ENCODE results near the gene CEBPA. TPM values are rescaled to one million over a fixed set of nuclear protein-coding genes. Genes with fewer than 3 reads are reported as not detected.

The CEBPA gene
- total RNA-seq, 4 donors from 2014 or later: 27.1 to 33.5 (median 31.5) TPM

DNA sequence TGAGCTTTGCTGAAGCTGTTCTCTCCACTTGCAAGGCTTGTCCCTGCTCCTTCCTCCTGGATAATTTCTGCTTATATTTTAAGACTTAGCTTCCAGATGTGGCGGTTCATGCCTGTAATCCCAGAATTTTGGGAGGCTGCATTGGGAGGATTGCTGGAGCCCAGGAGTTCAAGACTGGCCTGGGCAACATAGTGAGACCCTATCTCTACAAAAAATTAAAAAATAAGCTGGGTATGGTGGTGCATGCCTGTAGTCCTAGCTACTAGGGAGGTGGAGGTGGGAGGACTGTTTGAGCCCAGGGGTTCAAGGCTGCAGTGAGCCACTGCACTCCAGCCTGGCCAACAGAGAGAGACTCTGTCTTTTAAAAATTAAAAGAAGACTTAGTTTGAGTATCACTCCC, 31.6 kb downstream of the CEBPA start:
- Histone ChIP-seq H3K36me3 (no peaks in the 10 kb centered on the region), H3K4me3 (no peak overlapping the region), H3K27ac (no peak overlapping the region), H3K9me3 (no peaks in the 10 kb centered on the region), H3K27me3 (no peaks in the 10 kb centered on the region), H3K4me1 (peaks cover 20 to 42% (median 22%) of the 10 kb centered on the region in 3 donors)
- DNase-seq: no peak
- WGBS, 2 donors: 100% methylated on average over 1 of the region's 1 CpG; no CpG with 5 or more reads in 1 of the 2 donors
- intact Hi-C loops (cut with DNase I): no loop called here
- TF ChIP-seq, protein P1, sequence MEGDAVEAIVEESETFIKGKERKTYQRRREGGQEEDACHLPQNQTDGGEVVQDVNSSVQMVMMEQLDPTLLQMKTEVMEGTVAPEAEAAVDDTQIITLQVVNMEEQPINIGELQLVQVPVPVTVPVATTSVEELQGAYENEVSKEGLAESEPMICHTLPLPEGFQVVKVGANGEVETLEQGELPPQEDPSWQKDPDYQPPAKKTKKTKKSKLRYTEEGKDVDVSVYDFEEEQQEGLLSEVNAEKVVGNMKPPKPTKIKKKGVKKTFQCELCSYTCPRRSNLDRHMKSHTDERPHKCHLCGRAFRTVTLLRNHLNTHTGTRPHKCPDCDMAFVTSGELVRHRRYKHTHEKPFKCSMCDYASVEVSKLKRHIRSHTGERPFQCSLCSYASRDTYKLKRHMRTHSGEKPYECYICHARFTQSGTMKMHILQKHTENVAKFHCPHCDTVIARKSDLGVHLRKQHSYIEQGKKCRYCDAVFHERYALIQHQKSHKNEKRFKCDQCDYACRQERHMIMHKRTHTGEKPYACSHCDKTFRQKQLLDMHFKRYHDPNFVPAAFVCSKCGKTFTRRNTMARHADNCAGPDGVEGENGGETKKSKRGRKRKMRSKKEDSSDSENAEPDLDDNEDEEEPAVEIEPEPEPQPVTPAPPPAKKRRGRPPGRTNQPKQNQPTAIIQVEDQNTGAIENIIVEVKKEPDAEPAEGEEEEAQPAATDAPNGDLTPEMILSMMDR (IDR thresholded peaks at IDR 0.05): no peak
- no peak for TF ChIP-seq POLR2A (IDR thresholded peaks at IDR 0.05)

DNA sequence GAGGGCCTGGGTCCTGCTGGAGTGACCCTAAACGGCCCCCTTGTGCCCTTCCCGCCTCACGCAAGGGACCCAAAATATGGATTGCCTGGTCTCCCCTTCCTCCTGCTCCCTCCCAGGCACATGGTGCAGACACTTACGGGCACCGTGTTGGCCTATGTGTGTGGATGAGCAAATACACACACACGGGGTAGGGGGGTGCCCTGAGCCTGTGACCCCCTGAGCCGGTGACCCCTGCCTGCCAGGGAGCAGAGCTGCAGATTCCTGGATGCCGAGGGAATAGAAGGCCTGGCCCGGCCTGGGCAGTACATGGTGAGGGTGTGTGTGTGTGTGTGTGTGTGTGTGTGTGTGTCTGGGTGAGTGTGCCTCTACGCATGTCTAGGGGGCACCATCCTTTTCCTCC, 33.3 kb downstream of the CEBPA start:
- no peaks in the 10 kb centered on the region for H3K36me3 ChIP-seq
- H3K4me3 ChIP-seq: no peak overlapping the region
- intact Hi-C loops (cut with DNase I): no loop called here
- TF ChIP-seq, protein P1 (IDR thresholded peaks at IDR 0.05): no peak
- no peak for TF ChIP-seq POLR2A (IDR thresholded peaks at IDR 0.05)
- 92% methylated on average over 2 of the region's 10 CpGs; no CpG with 5 or more reads in 1 of the 2 donors for WGBS, 2 donors
- no peaks in the 10 kb centered on the region for H3K9me3 ChIP-seq
- DNase-seq: no peak
- no peak overlapping the region for H3K27ac ChIP-seq
- peaks cover 9 to 27% (median 13%) of the 10 kb centered on the region in 3 donors for H3K4me1 ChIP-seq
- H3K27me3 ChIP-seq: no peaks in the 10 kb centered on the region

DNA sequence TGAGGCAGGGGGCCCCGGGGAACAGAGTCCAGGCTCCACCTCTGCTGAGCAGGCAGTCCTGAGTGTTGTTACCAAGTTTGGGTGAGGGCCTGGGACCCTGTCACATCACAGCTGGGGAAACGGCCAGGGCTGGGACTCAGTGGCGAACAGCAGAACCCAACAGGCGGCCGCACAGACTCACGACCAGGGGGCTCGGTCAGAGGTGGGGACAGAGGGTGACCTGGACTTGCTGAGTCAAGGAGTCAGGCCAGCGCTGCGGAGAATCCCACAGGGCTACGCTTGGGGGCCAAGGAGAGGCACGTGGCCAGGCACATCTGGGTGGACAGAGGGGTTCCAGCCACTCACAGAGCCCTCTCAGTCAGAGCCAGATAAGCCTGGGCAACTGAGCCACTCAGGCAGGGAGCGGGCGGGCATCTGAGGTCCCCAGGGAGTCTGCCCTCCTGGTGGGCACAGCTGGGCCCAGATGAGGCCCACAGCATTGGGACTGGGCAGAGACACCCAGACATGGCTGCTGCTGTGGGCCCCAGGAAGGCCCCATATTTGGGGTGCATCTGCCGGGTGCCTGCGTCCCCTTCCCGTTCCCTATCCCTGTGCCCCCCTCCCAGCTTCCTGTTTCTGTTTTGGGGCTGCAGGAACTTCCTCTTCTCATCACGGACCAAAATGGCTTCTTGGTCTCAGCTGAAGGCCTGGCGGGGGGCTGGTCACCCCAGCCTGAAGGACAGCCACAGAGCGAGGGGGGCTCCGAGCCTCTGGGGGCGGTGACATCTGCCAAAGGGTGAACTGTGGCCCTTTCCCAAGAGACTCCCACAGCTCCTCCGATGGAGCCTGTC, 34.0 kb downstream of the CEBPA start:
- H3K27ac ChIP-seq: no peak overlapping the region
- peaks cover 2 to 20% (median 9%) of the 10 kb centered on the region in 3 donors for H3K4me1 ChIP-seq
- no peaks in the 10 kb centered on the region for H3K36me3 ChIP-seq
- H3K9me3 ChIP-seq: no peaks in the 10 kb centered on the region
- TF ChIP-seq, protein P1 (IDR thresholded peaks at IDR 0.05): no peak
- TF ChIP-seq POLR2A (IDR thresholded peaks at IDR 0.05): no peak
- intact Hi-C loops (cut with DNase I): no loop called here
- no peak for DNase-seq
- no peak overlapping the region for H3K4me3 ChIP-seq
- 91% methylated on average over 5 of the region's 22 CpGs; no CpG with 5 or more reads in 1 of the 2 donors for WGBS, 2 donors
- no peaks in the 10 kb centered on the region for H3K27me3 ChIP-seq

DNA sequence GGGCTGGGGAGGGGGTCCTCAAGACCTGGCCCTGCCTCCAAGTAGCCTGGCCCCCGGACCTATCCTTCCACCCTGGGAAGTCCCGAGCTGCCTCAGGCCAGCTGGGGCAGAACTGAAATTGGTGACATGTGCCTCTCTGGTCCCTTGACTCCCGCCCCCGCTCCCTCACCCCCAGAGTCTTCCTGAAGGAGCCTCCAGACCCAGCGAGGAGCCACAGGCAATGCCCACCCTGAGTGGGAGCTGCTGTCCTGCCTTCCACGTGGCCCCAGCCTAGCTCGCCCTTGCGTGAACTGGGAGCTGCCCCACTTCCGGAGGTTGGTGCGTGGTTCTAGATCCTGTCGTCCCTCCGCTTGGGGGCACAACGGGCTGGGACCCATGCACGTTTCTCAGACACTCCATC, 34.6 kb downstream of the CEBPA start:
- Histone ChIP-seq H3K4me1 (peaks cover 0 to 14% (median 4%) of the 10 kb centered on the region in 3 donors), H3K4me3 (no peak overlapping the region), H3K27ac (no peak overlapping the region), H3K9me3 (no peaks in the 10 kb centered on the region), H3K27me3 (no peaks in the 10 kb centered on the region), H3K36me3 (no peaks in the 10 kb centered on the region)
- no peak for TF ChIP-seq POLR2A (IDR thresholded peaks at IDR 0.05)
- TF ChIP-seq, protein P1 (IDR thresholded peaks at IDR 0.05): no peak
- no peak for DNase-seq
- WGBS, 2 donors: 77% methylated on average over 2 of the region's 14 CpGs; no CpG with 5 or more reads in 1 of the 2 donors
- intact Hi-C loops (cut with DNase I): no loop called here

DNA sequence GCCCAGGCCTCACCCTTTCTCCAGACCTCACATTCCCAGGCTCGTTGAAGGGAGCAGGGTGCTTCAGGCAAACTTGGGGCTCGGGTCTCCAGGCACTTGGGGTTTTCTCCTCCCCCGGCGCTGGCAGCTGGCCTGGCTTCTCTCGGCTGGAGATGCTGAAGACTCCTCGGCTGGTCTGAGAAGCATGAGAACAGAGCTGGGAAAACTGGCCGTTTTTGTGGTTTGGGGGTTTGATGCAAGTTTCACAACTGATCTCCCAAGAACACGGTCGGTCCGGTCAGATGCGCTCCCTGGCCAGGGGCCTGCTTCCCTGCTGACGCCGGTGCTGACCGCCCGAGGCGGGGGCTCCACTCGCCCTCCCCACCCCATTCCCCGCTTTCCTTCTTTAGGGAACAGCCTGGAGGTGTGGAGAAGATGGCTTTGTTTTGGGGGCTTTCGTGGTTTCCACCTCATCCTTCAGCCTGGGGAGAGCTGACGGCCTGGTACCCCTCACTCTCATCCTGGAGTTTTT, 35.3 kb downstream of the CEBPA start:
- TF ChIP-seq, protein P1 (IDR thresholded peaks at IDR 0.05): no peak
- TF ChIP-seq POLR2A (IDR thresholded peaks at IDR 0.05): no peak
- Histone ChIP-seq H3K4me3 (no peak overlapping the region), H3K9me3 (no peaks in the 10 kb centered on the region), H3K27me3 (no peaks in the 10 kb centered on the region), H3K36me3 (no peaks in the 10 kb centered on the region), H3K4me1 (peaks cover 0 to 14% (median 4%) of the 10 kb centered on the region in 3 donors), H3K27ac (no peak overlapping the region)
- intact Hi-C loops (cut with DNase I): no loop called here
- WGBS, 2 donors: 53 to 65% methylated on average over 7 to 15 of the region's 20 CpGs
- no peak for DNase-seq

Data from esophagus squamous epithelium (tissue), 5 donors.